T-helper 1 cell (primary cell): ENCODE results near the gene NCK2.

Experiments used
- DNase-seq, 5 donors: peaks; one replicate each; pipeline ENCODE4 v3.0.0-alpha.2; 2012 to 2020

Gene NCK2

DNA sequence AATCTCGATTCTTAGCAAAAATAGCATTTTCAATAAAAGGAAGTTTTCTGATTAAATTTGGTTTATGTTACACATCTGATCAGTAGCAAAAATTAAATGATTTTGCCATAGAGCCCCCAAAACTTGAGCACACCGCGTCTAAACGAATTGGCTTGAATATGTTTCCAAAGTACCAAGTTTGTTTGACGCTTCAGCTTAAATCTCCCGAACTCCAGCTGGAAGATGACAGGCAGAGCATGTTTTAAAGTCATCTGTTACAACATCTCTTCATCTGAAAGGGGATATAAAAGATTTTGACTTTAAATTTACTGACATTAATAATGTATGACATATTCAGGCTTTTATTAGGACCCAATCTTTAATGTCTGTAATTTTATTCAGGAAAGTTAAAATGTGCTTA is 129.8 kb downstream of the NCK2 start:
- no peak for DNase-seq

DNA sequence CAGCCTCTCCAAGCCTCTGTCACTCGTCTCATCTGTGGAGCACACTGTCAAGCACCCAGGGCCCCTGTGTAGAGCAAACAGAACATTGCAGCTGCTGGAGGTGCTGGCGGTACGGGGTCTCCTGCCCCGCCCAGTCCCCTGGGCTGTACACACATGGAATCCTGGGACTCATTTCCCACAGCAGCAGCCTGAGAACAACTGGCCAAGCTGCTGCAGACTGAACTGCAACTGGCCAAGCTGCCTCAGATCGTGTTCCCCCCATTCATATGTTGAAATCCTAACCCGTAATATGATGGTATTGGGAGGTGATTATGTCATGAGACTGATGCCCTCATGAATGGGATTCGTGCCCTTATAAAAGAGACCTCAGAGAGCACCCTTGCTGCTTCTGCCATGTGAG is 130.5 kb downstream of the NCK2 start:
- no peak for DNase-seq

DNA sequence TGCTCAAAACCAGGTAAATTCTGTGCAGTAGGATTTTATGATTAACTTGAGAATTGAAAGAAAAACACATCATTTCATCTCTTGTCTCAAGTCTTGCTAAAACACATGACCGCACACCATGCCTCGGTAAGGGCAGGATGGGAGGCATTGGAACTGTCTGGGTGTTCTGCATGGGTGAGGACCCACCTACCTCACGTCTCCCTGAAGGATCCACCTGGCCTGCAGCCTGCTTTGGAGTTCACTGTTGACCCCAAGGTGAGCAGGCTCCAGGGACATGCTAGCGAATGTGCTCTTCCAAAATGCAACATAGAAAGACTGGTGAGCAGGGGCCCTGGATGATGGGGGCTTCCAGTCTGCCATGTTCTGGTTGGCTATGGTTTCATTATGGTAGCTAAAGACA is 131.5 kb downstream of the NCK2 start:
- DNase-seq = no peak

DNA sequence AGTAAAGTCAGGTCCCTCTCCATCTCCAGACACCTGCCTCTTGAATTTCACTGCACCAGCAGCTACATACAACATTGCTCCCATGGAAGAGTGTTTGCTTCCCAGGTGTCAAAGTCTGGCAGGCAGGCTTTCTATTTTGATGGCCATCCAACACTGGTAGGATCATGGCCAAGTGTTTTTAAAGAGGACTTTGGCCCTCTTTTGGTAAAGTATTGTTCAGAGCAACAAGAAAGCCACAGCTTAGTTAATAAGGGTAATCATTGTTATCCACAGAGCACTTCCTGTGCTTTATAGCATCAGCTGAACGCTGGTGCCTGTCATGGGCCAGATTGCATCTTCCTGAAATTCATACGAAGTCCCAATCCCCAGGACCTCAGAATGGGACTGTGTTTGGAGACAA is 133.2 kb downstream of the NCK2 start:
- DNase-seq = no peak

DNA sequence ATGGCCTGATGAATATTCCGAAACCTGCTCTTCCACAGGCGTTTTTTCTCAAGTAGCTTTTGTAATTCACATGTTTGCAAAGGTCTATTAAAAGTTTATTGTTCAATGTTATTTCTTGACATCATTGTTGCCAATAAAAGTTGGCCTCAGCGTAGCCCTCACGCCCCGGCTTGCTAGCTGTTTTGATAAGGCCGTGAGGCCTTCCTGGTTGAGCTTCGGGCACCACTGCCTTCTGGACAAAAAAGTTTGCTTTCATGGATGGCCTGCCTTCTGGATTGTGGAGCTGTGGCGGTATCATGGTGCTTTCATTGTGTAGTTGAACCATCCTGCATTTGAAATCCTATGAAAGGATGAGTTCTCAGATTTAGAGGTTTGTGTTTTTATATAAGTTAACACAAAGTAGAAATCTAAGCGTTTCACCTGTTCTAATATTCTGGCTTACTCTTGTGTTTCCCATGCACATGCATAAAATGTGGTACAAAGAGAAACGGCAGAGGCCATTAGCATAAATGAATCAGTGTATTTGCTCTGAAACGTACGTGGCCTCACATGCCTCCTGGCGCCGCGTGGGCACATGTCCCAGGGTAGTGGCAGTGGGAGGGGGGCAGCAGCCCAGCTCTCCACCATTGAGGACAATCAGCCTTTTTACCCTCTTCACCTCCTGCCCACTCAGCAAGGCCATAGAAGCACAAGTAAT is 134.5 kb downstream of the NCK2 start:
- no peak for DNase-seq

DNA sequence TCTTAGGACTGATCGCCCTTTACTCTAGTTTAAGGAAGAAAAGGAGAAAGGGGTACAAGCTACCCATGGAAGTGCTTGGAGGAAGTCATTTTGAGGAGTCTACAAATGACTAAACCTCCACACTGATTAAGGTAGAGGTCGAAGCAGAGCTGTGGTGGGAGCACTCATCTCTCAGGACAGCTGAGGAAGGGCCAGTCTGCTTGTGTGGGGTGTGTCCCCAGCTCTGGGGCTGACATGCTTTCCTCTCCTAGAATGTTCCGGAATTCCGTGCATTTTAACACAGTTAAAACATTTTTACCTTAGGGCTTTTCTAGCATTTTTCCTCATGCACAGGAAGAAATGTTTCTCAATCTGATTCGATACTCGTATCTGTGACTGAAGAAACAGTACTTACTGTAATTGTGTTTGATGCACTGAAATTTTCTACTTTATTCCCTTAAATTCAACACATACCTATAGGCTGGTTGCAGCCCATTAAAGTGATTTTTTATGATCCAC is 135.1 kb downstream of the NCK2 start:
- DNase-seq = no peak

DNA sequence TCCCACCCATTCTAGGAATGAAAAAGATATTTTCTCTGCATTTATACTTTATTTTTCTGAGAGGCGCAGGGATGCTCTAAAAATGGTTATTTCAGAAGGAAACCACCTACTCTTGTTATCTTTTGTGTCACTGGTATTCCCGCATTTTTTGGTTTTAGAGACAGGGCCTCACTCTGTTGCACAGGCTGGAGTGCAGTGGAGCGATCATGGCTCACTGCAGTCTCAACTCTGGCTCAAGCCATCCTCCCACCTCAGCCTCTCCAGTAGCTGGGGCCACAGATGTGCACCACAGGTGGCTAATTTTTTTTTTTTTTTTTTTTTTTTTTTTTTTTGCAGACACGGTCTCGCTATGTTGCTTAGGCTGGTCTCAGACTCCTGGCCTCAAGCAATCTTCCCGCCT is 135.9 kb downstream of the NCK2 start:
- DNase-seq = no peak

DNA sequence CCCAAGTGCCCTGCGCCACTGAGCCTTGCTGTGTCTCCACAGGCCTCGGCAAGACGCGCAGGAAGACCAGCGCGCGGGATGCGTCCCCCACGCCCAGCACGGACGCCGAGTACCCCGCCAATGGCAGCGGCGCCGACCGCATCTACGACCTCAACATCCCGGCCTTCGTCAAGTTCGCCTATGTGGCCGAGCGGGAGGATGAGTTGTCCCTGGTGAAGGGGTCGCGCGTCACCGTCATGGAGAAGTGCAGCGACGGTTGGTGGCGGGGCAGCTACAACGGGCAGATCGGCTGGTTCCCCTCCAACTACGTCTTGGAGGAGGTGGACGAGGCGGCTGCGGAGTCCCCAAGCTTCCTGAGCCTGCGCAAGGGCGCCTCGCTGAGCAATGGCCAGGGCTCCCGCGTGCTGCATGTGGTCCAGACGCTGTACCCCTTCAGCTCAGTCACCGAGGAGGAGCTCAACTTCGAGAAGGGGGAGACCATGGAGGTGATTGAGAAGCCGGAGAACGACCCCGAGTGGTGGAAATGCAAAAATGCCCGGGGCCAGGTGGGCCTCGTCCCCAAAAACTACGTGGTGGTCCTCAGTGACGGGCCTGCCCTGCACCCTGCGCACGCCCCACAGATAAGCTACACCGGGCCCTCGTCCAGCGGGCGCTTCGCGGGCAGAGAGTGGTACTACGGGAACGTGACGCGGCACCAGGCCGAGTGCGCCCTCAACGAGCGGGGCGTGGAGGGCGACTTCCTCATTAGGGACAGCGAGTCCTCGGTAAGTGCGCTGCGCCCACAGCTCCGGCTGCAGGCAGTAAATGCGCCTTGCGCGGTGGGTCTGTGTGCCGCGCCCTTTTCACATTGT is 136.8 kb downstream of the NCK2 start:
- no peak for DNase-seq

DNA sequence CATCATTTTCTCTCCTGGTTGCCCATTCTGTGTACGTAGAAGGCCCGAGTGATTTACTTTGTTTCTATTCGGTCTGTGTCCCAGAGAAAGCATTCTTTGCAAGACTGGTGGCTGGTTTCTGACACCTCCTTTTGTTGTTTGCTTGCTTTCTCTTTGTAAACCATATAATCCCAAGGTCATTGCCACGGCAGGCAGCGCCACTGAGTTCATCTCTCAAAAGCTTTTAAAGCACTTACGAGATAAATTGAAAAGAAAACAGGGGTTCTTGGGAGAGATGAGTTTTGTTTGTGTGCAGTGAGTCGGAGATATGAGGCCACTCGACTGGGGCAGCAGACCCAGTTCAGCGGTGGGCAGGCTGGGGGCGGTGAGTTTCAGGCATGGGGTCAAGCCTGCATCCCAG is 137.6 kb downstream of the NCK2 start:
- no peak for DNase-seq

DNA sequence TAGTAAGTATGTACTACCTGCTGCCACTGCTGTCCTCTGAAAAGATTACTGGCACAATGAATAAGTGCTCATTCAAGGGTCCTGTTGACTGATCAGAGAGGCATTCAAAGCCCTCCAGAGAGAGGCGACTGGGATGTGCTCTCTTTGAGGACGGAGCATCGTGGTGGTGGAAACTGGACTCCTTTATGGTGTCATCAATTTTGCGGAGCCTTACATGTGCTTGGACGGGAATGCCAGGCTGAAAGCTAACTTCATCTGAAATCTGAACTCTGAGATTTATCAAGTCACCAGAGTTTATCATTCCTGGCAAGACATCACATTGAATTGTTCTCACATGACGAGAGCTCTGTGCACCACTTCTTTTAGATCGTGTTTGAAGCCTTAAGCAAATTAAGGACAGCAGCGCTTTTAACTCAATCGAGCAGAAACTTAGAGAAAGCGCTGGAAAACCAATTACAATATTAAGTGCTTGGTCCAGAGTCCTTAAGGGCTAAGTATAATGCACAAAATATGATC is 138.3 kb downstream of the NCK2 start:
- DNase-seq = no peak

DNA sequence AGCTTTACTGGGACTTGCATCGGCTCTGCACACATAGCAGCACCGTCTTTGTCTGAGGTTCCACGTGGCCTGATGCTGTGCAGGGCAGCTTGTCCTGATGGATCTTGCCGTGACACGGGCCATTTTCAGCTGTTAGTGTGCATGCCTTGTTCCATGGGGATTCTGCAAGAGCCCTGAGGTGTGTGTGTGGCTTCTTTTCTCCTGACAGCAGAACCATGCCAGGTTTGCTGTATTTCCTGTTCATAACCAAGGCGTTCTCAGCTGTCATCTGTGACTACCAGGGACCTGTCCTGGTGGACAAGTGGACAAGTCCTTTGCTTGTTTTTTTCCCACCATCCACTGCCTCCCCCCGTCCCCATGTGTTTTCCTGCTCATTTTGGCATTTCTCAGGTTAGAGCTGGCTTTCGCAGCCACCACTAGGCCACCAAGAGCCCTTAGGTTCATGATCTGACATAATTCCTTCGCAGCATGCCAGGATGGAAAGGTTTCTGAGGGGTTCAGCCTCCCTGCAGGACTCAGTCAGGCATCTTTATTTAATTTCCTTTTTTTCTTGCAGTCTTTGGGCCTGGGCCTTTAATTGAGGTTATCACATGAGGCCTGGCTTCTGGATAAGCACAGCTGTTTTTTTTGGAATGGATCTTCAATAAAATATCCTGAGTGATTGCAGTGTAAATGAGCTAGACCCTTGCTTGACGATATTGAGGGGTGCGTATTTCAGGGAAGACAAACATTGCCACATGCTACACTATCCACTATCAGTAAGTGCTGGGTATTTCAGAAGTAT is 139.4 kb downstream of the NCK2 start:
- no peak for DNase-seq

DNA sequence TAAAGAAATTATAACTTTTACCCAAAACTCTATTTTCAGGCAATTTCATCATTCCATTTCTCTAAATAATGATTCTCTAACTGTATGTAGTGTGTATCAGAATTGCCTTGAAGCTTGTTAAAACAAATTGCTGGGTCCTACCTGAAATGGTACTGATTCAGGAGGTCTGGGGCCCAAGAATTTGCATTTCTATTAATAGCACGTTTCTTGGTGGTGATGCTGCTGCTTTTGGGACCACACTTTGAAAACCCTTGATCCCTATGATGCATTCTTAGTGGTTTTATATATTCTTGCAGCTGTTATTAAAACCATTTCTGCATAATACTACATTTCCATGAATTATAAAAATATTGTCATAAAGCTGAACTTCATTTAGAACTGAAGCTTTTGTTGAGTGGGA is 140.7 kb downstream of the NCK2 start:
- no peak for DNase-seq

DNA sequence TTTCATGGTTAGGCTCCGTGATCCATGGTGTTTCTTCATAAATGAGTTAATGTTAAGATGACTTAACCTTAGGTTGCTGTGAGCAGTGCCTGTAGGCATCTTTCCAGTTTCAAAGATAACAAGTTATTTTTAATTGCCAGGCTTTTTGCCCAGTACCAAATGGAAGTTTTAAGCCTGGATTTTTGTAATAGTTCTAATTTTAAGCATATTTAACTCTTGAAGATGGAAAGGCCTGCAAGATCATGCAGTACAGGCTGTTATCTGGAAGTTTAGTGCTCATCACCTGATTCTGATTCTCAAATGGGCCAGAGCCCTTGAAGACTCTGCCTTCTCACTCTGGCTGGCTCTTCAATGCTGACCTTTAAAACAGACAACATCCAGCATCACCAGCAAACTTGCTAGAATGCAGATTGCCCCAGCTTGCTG is 141.3 kb downstream of the NCK2 start:
- no peak for DNase-seq

DNA sequence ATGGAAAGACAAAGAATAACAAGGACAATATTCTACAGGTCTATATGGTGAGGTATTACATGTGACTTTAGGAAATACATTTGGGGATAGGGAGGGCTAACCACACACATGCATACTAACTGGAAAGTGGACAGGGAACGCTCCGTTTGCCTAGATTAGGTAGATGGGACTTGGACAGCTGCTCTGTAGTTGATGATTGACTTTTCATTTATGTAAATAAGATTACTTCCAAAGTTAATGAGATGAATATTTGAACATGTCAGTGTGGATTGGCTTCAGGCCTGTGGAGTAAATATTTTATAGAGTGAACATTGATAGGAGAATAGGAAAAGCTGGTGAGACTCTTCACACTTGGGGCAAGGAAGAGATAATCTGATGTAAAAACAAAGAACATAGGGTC is 142.0 kb downstream of the NCK2 start:
- no peak for DNase-seq

DNA sequence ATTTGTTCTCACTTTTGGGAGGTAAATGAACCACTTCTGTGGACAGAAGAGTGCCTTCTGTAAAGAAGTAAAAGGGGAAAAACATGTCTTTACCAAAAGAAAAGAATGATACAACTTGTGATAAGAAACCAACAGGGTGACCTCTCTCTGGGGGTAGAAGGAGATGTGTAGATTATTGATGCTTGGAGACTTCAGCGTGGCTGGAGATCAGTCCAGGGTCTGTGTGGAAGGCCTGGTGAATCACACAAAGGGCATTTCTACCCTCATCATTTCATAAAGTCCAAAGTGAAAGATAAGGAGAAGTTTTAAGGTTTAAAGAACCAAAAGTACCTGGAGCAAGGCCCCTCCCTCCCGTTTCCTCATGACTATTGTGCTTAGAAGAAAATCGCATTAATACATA is 142.5 kb downstream of the NCK2 start:
- DNase-seq = no peak

DNA sequence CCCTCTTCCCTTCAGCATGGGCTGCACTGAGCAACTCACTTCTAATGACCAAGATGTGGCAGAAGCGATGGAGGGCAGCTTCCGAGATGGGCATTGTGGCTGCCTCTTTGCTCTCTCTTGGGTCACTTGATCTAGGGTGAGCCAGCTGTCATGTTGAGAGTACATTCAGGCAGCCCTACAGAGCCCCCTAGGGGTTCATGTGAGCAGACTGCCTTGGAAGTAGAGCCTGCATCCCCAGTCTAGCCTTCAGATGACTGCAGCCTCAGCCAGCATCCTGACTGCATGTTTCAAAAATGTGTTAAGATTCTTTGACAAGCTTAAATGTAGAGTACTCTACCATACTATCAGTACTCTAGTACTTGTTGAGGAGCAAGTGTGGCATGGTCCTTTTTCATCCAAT is 143.9 kb downstream of the NCK2 start:
- peak in 1 of 5 donors; percentile 56 for DNase-seq

DNA sequence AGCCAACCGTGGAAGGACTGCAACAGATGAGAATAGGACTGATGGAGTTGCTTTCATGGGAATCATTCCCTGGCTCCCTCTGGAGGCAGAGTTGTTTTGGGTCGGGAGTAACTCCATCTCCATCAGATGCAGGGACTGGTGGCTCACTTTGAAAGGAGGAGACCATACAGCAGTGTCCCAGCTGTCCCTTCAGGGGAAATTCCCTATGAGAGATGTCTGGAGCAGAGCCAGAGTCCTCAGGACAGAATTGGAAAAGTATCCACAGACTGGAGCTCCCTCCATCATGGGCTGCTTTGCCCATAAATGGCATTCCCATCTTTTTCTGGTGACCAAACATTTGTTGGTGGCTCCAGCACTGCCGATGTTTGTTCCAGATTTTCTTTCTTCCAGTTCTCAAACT is 144.3 kb downstream of the NCK2 start:
- no peak for DNase-seq

DNA sequence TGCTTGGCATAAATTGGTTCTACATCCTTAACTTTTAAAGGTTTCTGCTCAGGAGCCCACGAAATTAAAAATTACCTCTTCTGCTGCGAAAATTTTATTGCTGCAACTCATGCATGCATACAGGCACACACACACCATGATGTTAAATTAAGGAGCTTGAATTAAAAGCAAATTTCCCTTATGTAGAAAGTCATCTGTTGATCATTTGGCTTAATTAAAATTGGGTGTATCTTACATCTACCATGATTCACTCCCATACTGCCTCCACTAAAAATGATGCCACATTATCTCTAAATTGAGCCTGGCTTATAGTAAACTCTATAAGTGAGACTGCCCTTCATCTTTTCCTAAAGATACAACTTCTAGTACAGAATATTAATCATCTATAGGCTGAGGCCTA is 145.4 kb downstream of the NCK2 start:
- DNase-seq = no peak

DNA sequence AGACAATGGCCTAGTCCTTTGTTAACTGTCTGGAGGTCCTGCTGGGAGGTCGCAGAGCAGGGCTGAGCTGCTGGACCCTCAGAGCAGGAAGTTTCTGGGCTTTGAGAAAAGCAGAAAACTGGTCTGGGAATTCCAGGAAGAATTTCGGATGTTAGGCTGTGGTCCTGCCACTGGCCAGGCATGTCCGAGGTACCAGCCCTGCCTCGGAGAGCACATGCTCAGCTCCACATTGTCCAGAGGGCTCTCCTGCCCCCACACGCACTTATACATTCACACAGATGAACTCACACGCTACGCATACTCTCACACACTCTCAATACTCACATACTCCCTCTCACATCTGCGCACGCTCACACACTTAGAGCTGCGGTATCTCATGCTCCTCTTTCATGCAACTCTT is 146.1 kb downstream of the NCK2 start:
- no peak for DNase-seq

DNA sequence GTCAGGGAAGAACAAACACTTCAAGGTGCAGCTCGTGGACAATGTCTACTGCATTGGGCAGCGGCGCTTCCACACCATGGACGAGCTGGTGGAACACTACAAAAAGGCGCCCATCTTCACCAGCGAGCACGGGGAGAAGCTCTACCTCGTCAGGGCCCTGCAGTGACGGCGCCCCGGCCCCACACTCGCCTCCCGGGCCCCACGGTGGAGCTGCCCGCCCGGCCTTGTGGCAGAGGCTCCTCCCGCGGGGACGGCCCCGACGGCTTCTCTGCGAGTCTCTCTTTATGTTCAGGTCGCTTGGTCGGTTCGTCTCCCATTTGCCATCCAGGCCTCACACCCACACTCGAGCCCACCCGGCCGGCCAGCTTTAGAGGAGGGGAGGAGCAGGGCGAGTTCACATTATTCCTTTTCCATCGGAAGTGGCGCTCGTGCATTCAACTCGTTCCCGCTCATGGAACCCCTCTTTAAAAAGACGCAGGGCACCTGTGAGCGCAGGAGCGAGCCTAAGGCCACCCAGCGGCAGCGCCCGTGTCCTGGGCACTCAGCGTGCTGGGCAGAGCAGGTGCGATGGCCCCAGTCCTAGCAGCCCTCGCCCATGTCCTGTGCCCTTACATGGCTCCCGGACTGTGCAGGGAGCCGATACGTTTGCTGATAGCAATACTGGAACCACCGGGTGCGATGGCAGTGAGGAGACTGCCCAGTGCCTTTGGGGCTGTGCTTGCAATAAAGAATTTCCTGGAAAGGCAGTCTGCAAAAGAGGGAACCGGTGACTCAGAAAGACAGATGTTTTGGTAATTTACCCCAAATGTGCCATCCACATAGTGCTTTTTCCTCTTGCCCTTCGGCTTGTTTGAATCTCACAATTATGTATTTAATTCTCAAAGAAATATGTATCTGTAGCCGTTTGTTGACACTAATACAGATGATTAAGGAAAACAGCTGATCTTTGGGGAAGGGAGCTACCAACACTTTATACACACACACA is 148.6 kb downstream of the NCK2 start:
- DNase-seq = no peak

DNA sequence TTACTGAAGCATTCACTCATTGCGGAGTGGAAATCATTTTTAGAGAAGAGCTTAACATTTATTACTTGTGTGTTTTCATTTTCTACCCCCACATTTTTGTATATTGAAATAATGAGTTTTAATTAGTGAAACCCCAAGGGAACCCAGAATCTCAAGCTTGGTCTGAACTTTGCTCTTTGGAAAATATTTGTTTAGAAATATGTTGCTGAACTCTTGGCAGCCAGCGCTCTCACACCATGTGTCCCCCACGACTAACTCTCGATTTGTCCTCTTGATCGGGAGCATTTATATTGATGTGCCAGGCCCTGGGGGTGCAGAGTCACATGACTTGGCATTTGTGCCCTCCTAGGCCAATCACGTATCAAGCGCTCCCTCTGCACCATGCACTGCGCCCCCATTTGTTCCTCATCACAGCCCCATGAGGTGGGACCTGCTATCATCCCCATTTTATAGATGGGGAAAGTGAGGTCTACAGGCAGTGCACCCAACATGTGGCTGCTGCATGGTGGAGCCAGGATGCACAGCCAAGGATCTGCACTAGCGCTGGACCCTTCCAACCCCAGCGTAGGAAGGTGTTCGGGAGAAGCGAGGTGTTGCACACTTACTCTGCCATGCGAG is 149.7 kb downstream of the NCK2 start:
- no peak for DNase-seq
